ENCODE data around the gene TIMELESS. TPM values are rescaled to one million over a fixed set of nuclear protein-coding genes. Genes with fewer than 3 reads are reported as not detected.

Gene TIMELESS
- total and polyA plus RNA-seq, 9 of the 15 experiments (the other 6 are each of a cell fraction or from before 2014, with no cell fraction given), result 11.9 to 59.2 (median 35.8) TPM

GRCh38 chr12:56468216-56469006 lies 19.2 kb upstream of the TIMELESS start, which contains the start of gene SPRYD4 (continued):
- TF ChIP-seq HBP1 (CRISPR knock-in tag; IDR thresholded peaks at IDR 0.05) (no peak), ELF1 (tag; IDR thresholded peaks at IDR 0.05) (peak; percentile 37; the same call in 1 of the 2 replicates), BCOR (IDR thresholded peaks at IDR 0.05) (0 out of 2 replicates have a peak, but pooled peaks have one; percentile 46), RBM14 (IDR thresholded peaks at IDR 0.05; ENCODE audit: borderline replicate concordance, insufficient read depth, low read depth, low read length) (no peak), SMC3 (conservative IDR thresholded peaks at IDR 0.05; ENCODE audit: insufficient read depth, low read depth, low read length) (no peak), IFI16 (CRISPR knock-in tag; IDR thresholded peaks at IDR 0.05) (no peak), HMBOX1 (IDR thresholded peaks at IDR 0.05) (no peak), ZNF75A (CRISPR knock-in tag; IDR thresholded peaks at IDR 0.05) (no peak), ELK3 (CRISPR knock-in tag; IDR thresholded peaks at IDR 0.05) (no peak), ZNF324 (CRISPR knock-in tag; IDR thresholded peaks at IDR 0.05) (no peak), RBM25 (IDR thresholded peaks at IDR 0.05; ENCODE audit: low read depth, low read length, severe bottlenecking) (peak; percentile 54), U2AF1 (optimal IDR thresholded peaks at IDR 0.05; ENCODE audit: low read depth, low read length) (no peak), E2F1 (CRISPR knock-in tag; IDR thresholded peaks at IDR 0.05) (peak; percentile 41; the same call in 1 of the 2 replicates), EP400 (IDR thresholded peaks at IDR 0.05) (peak; percentile 100), ZBTB11 (CRISPR knock-in tag; IDR thresholded peaks at IDR 0.05) (no peak; a peak in 1 of 6 replicates), MYNN (IDR thresholded peaks at IDR 0.05) (no peak), MYNN (CRISPR knock-in tag; IDR thresholded peaks at IDR 0.05) (no peak)
